Renal cortical epithelial cell (primary cell): Measurements from ENCODE around the gene VWA5B2. TPM values are rescaled to one million over a fixed set of nuclear protein-coding genes. Genes with fewer than 3 reads are reported as not detected.

ENCODE experiments used
- DNase-seq: peaks from one replicate; pipeline ENCODE4 v3.0.0-alpha.2; 2011; ENCODE audit warnings: low read depth
- total RNA-seq: library from RNA; depleted of rRNA; stranded (reverse); fragments of >200 nt; gene quantifications from 2 replicates; pipeline ENCODE4 v1.2.3, GENCODE V29; 2014

VWA5B2 gene
- total RNA-seq, result 0.10 TPM in 1 of 2 replicates, not detected in the other

DNA sequence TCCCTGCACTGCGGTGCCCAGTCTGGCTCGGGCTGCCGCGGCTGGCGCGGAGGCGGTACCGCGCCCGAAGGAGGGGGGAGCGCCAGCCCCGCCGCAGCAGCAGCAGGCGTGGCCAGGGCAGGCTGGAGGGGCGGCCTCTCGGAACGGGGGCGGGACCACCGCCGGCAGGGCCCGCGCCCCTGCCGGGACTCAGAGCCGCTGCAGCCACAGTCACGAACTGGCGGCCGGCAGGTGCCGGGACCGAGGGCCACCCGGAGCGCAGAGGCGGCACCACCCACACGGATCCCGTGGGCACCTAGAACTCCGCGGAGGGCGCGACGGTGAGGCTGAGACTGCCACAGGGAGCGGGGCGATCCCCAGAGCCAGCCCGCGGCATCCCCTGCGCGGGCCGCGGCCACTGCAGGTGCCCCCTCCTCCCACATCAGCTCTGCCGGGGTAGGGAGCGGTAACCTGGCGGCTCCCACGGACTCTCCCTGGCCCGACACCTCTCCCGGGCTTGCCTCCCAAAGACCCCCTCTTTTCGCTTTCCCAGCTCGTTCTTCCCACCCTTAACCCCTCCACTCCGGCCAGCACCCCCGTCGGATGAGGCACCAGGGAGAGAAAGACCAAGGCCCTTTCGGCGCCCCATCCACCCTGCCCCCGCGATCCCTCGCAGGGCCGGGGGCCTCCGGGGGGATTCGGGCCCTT, at the start of gene VWA5B2:
VWA5B2 (plus strand) TSS at position 192 of the 687 bp plus-strand sequence. CDS start 944 bp downstream, outside the sequence.
- no peak for DNase-seq

DNA sequence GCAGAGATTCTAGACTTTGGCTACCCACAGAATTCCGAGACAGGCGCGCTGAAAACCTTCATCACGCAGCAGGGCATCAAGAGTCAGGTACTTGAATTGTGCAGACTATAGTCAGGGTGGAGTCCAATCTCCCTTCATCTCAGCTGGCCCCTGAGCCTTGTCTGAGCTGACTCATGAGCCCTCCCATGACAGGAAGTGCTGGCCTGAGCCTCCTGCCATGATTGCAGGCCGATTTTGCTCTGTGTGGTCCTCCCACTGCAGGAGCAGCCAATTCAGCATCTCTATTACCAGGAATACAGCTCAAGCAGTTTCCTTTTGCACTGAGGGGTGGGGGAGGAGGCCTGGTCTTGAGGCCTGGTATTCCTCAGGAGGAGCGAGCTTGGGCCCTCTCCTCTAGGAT, 49.2 kb upstream of the VWA5B2 start:
- DNase-seq, result no peak

DNA sequence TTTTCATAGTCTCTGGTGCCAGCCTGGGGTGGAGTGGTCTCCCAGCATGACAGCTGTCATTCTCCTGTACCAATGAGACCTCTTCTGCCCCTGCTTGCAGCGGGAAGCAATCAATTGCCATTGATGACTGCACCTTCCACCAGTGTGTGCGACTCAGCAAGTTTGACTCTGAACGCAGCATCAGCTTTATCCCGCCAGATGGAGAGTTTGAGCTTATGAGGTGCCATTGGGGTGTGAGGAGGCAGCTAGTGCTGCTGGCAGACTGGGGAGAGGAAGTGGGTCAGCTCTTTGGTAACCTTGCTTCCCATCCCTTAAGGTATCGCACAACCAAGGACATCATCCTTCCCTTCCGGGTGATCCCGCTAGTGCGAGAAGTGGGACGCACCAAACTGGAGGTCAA, 47.8 kb upstream of the VWA5B2 start:
- no peak for DNase-seq

GRCh38 chr3:184183679-184184078, 45.7 kb upstream of the VWA5B2 start:
- no peak for DNase-seq

- DNase-seq, result no peak
Measured at GRCh38 chr3:184184546-184185230, 44.7 kb upstream of the VWA5B2 start.

GRCh38 chr3:184185461-184186183, 43.8 kb upstream of the VWA5B2 start:
- DNase-seq, result peak; percentile 95

DNA sequence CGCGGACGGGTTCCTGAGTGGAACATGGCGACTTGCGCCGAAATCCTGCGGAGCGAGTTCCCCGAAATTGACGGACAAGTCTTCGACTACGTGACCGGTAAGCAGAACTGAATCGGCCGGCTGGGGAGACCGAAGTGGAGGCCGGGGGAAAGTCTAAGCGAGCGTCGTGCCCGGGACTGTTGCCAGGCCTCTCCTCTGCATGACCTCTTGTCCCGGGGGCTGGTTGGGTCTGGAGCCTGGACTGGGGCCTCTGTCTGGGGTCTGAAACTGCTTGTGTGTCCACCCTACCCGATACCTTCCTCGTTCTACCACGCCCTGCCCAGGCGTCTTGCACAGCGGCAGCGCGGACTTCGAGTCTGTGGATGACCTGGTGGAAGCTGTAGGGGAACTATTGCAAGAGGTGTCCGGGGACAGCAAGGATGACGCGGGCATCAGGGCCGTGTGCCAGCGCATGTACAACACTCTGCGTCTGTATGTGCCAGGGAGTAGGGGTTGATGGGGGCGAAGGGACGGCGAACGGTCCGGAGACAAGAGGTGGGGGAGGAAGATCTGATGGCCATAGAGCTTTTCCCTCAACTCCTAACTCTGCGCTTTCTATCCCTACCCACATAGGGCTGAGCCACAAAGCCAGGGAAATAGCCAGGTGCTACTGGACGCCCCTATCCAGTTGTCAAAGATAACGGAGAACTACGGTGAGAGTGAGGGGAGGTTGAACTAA, 43.0 kb upstream of the VWA5B2 start, which contains the start of gene ABCF3:
ABCF3 (plus strand) TSS at position 16 of the 718 bp plus-strand sequence; CDS start at position 25, 9 bp downstream.
- peak; percentile 23 for DNase-seq

GRCh38 chr3:184186902-184187207, 42.5 kb upstream of the VWA5B2 start:
- no peak for DNase-seq

GRCh38 chr3:184188080-184188479, 41.3 kb upstream of the VWA5B2 start:
- no peak for DNase-seq

DNA sequence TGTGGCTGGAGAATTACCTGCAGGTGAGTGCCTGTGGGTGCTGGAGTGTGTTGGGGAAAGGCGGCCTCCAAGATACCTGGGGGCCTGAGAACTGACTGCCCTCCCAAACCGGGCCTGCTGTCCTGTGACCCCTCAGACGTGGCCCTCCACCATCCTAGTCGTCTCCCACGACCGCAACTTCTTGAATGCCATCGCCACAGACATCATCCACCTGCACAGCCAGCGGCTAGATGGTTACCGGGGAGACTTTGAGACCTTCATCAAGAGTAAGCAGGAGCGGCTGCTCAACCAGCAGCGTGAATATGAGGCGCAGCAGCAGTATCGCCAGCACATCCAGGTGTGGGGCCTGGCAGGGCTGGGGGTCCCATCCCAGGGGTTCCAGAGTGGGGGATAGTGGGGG, 40.0 kb upstream of the VWA5B2 start:
- no peak for DNase-seq

- DNase-seq, result no peak
Measured at GRCh38 chr3:184192889-184193288, 36.5 kb upstream of the VWA5B2 start.

GRCh38 chr3:184193991-184194539, 35.3 kb upstream of the VWA5B2 start:
- DNase-seq, result no peak

- DNase-seq, result no peak
Measured at GRCh38 chr3:184196536-184196935, 32.8 kb upstream of the VWA5B2 start.

GRCh38 chr3:184198509-184198908, 30.9 kb upstream of the VWA5B2 start:
- DNase-seq, result no peak

GRCh38 chr3:184200825-184201224, 28.6 kb upstream of the VWA5B2 start:
- DNase-seq, result no peak

DNA sequence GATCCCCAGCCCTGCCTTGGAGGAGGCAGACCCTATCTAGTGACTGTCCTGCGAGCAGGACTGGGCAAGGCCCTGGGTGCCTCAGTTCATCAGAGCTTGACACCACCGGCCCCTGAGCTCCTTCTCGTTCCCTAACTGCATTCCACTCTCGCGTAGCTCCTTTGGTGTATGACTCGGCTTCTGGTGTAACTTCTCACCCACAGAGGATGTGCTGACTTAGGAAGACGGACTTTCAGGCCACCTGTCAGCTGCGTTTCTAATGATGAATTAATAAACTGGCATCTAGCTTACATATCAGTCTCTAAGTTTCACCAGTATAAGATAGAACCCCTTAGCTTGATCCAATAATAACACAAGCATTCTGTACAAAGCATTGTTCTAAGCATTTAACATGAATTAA, 25.9 kb upstream of the VWA5B2 start:
- DNase-seq, result no peak

- DNase-seq, result no peak
Measured at GRCh38 chr3:184209146-184209923, 20.1 kb upstream of the VWA5B2 start.

DNA sequence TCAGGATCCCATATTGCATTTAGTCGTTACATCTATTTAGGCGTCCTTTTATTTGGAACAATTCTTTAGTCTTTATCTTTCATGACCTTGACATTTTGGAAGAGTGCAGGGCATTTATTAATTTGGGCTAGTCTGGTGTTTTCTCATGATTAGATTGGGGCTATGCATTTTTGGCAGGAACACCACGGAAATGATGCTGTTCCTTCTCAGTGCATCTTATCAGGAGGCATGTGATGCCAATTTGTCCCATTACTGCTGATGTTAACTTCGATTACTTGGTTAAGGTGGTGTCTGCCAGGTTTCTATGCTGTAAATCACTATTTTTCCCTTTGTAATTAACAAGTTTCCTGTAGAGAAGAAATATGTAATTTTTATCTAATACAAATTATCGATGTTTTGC, 18.1 kb upstream of the VWA5B2 start:
- DNase-seq, result no peak

GRCh38 chr3:184211718-184212117, 17.7 kb upstream of the VWA5B2 start:
- DNase-seq, result no peak

DNA sequence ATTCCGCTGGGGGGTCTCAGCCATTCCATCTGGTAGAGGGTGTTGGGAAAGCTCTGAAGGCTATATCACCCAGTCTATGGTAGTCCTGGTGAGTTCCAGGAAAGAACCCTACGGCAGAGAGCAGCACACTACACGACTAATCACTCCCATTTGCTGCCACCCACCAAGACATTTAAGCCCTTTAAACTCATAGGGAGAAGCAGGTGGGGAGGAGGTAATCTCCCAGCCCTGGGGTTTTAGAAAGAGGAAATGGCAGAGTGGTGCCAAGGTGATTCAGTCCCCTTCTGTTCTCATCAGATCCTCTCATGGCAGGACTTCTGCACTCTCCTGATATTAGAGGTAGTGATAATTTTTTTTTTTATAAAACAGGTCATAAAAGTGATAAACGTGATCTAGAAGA, 10.6 kb upstream of the VWA5B2 start:
- DNase-seq, result no peak

DNA sequence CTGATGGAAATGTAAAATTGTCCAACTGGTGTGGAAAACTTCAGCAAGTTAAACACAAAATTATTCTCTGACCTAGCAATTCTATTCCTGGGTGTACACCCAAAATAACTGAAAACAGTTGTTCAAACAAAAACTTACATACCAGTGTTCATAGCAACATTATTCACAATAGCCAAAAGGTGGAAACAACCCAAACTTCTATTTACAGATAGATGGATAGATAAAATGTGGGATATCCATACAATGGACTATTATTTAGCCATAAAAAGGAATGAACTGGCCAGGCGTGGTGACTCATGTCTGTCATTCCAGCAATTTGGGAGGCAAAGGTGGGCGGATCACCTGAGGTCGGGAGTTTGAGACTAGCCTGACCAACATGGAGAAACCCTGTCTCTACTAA, 6.9 kb upstream of the VWA5B2 start:
- DNase-seq, result no peak
